ENCODE results near the gene LHFPL6. TPM values are rescaled to one million over a fixed set of nuclear protein-coding genes. Genes with fewer than 3 reads are reported as not detected.

LHFPL6 gene
- total RNA-seq, 1 donor from 2014 or later, result 5.3 TPM

GRCh38 chr13:39528661-39528980, 74.4 kb downstream of the LHFPL6 start:
- Histone ChIP-seq H3K27me3 (ENCODE audit: control insufficient read depth, insufficient read depth, low read length) (no peaks in the 10 kb centered on the region), H3K36me3 (ENCODE audit: control insufficient read depth, insufficient read depth, low read length) (no peaks in the 10 kb centered on the region), H3K4me3 (ENCODE audit: low read depth, low read length) (no peak overlapping the region)
- DNase-seq (ENCODE audit: low read depth) (no peak), FAIRE-seq (no peak)
- TF ChIP-seq CTCF (IDR thresholded peaks at IDR 0.05; ENCODE audit: insufficient read depth, low read length, severe bottlenecking), result no peak

- Histone ChIP-seq H3K36me3 (ENCODE audit: control insufficient read depth, insufficient read depth, low read length) (no peaks in the 10 kb centered on the region), H3K27me3 (ENCODE audit: control insufficient read depth, insufficient read depth, low read length) (no peaks in the 10 kb centered on the region), H3K4me3 (ENCODE audit: low read depth, low read length) (no peak overlapping the region)
- no peak for TF ChIP-seq CTCF (IDR thresholded peaks at IDR 0.05; ENCODE audit: insufficient read depth, low read length, severe bottlenecking)
- no peak for FAIRE-seq
- peak; percentile 87 for DNase-seq (ENCODE audit: low read depth)
These were observed 74.9 kb downstream of the LHFPL6 start for GRCh38 chr13:39527961-39528660.

GRCh38 chr13:39527301-39527700, 75.7 kb downstream of the LHFPL6 start:
- H3K27me3 ChIP-seq (ENCODE audit: control insufficient read depth, insufficient read depth, low read length), result no peaks in the 10 kb centered on the region
- no peak overlapping the region for H3K4me3 ChIP-seq (ENCODE audit: low read depth, low read length)
- DNase-seq (ENCODE audit: low read depth) (no peak), FAIRE-seq (no peak)
- no peak for TF ChIP-seq CTCF (IDR thresholded peaks at IDR 0.05; ENCODE audit: insufficient read depth, low read length, severe bottlenecking)
- no peaks in the 10 kb centered on the region for H3K36me3 ChIP-seq (ENCODE audit: control insufficient read depth, insufficient read depth, low read length)

- no peak for TF ChIP-seq CTCF (IDR thresholded peaks at IDR 0.05; ENCODE audit: insufficient read depth, low read length, severe bottlenecking)
- Histone ChIP-seq H3K4me3 (ENCODE audit: low read depth, low read length) (no peak overlapping the region), H3K27me3 (ENCODE audit: control insufficient read depth, insufficient read depth, low read length) (no peaks in the 10 kb centered on the region), H3K36me3 (ENCODE audit: control insufficient read depth, insufficient read depth, low read length) (no peaks in the 10 kb centered on the region)
- peak; percentile 13 for FAIRE-seq
- no peak for DNase-seq (ENCODE audit: low read depth)
These were observed 76.5 kb downstream of the LHFPL6 start for GRCh38 chr13:39526499-39526898.

GRCh38 chr13:39525506-39525905, 77.5 kb downstream of the LHFPL6 start:
- DNase-seq (ENCODE audit: low read depth) (no peak), FAIRE-seq (no peak)
- Histone ChIP-seq H3K27me3 (ENCODE audit: control insufficient read depth, insufficient read depth, low read length) (no peaks in the 10 kb centered on the region), H3K36me3 (ENCODE audit: control insufficient read depth, insufficient read depth, low read length) (no peaks in the 10 kb centered on the region), H3K4me3 (ENCODE audit: low read depth, low read length) (no peak overlapping the region)
- TF ChIP-seq CTCF (IDR thresholded peaks at IDR 0.05; ENCODE audit: insufficient read depth, low read length, severe bottlenecking), result no peak

GRCh38 chr13:39524795-39525194, 78.2 kb downstream of the LHFPL6 start:
- DNase-seq (ENCODE audit: low read depth) (no peak), FAIRE-seq (no peak)
- H3K4me3 ChIP-seq (ENCODE audit: low read depth, low read length), result no peak overlapping the region
- no peaks in the 10 kb centered on the region for H3K27me3 ChIP-seq (ENCODE audit: control insufficient read depth, insufficient read depth, low read length)
- no peaks in the 10 kb centered on the region for H3K36me3 ChIP-seq (ENCODE audit: control insufficient read depth, insufficient read depth, low read length)
- TF ChIP-seq CTCF (IDR thresholded peaks at IDR 0.05; ENCODE audit: insufficient read depth, low read length, severe bottlenecking), result no peak
